GM20000 (cell line): ENCODE measurements around the gene DHX34.

Experiments used
- DNase-seq: peaks from one replicate; pipeline ENCODE4 v3.0.0; 2012; ENCODE audit warnings: low spot score
- TF ChIP-seq, protein P1 (sequence below): IDR thresholded peaks from 2 replicates; pipeline ENCODE4 v1.5.1; 2012; ENCODE audit warnings: mild to moderate bottlenecking, control low read depth; ENCODE audit errors: extremely low read depth, missing control alignments

DHX34 gene

DNA sequence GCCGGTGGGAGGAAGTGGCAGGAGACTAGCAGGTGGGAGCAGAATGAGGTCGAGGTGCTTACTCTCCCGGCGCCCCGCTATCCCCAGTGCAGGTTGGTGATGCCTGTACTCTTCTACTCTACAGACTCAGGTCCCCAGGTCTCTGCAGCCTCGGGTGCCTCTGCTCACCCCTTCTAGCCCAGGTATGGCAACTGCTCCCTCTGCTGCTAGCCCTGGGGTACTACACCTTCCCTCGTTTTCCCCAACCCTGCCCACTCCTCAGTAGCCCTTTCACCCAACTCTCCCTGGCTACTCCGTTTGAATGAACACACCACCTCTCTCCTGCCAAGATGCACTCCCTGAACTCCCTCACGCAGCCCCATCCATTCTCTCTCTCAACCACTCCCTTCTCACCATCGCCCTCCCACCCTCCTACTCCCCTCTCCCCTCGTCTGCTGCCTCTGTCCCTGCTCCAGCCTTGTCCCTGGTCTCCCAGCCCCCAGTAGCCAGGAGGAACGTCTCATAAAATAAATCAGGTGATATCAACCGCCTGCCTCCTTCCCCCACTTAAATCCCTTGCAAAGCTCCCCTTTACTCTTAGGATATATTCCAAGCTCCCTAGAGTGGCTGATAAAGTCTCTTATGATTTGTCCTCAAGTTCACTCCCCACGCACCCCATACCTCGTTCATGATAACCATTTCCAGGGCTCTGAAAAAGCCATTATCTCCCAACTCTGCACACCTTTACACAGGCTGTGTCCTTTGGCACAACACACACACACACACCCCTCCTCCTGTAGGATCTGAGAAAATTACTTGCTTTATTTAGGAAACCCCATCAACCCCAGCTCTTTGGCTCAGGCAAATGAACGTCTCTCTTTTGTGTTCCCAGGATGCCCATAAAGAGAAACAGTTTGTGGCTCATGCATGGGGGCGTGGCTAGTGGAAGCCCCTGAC is 78.4 kb downstream of the DHX34 start:
- TF ChIP-seq, protein P1, sequence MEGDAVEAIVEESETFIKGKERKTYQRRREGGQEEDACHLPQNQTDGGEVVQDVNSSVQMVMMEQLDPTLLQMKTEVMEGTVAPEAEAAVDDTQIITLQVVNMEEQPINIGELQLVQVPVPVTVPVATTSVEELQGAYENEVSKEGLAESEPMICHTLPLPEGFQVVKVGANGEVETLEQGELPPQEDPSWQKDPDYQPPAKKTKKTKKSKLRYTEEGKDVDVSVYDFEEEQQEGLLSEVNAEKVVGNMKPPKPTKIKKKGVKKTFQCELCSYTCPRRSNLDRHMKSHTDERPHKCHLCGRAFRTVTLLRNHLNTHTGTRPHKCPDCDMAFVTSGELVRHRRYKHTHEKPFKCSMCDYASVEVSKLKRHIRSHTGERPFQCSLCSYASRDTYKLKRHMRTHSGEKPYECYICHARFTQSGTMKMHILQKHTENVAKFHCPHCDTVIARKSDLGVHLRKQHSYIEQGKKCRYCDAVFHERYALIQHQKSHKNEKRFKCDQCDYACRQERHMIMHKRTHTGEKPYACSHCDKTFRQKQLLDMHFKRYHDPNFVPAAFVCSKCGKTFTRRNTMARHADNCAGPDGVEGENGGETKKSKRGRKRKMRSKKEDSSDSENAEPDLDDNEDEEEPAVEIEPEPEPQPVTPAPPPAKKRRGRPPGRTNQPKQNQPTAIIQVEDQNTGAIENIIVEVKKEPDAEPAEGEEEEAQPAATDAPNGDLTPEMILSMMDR, result peak; percentile 85
- peak; percentile 88 for DNase-seq

DNA sequence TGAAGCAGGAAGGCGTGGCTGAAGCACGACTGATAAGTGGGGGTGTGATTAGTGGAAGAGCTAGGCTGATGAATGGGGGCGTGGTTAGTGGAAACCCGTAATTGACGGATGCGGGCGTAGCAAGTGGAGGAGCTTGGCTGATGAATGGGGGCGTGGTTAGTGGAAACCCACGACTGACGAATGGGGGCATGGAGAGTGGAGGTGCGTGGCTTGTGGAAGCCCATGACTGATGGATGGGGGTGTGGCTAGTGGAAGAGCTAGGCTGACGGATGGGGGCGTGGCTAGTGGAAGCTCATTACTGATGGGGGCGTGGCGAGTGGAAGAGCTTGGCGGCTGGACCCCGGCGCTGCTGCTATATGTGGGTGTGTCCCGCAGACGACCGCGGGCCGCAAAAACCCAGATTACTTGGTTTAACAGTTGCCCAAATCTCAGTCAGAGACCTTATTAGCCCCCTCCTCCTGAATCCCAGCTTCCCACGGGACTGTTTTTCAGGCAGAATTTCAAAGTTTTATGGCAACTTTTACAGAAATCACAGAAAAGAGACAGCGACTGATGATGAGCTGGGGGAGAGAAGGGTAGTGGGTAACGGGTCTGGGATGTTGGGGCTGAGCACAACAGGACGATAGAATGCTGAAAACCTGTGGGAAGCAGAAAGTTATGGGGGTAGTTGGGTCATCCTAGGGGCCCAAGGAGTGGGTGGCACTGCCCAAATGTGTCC is 79.2 kb downstream of the DHX34 start:
- peak; percentile 93 for DNase-seq
- TF ChIP-seq, protein P1, result no peak

DNA sequence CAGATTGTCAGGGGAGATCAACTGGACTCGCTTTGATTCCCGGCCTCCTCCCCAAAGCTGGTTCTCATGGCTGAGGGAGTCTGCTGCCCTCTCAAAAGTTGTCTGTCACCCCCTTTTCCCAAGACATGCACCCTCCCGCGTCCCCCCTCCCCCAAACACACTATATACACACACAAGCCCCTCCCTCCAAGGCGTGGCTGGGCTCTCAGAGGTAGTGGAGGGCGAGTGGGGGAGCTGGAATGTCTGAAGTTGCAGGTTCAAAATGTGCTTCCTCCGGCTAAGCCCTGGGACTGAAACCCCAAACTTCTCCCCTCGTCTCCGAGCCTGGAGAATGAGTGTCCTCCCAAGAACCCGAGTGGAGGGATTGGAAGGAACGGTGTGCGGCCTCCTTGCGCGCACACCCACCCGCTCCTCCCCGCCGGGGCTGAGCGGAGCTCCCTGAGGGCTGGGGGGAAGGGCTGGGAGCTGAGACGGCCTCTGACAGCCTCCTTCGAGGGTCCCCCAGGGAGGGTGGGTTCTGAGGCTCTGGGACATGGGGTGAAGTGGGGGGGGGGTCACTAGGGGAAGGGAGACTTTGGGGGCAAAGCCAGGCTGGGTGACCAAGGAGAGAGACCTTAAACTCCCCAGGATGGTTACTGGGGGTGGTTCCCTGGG is 80.2 kb downstream of the DHX34 start:
- no peak for DNase-seq
- TF ChIP-seq, protein P1, result no peak

DNA sequence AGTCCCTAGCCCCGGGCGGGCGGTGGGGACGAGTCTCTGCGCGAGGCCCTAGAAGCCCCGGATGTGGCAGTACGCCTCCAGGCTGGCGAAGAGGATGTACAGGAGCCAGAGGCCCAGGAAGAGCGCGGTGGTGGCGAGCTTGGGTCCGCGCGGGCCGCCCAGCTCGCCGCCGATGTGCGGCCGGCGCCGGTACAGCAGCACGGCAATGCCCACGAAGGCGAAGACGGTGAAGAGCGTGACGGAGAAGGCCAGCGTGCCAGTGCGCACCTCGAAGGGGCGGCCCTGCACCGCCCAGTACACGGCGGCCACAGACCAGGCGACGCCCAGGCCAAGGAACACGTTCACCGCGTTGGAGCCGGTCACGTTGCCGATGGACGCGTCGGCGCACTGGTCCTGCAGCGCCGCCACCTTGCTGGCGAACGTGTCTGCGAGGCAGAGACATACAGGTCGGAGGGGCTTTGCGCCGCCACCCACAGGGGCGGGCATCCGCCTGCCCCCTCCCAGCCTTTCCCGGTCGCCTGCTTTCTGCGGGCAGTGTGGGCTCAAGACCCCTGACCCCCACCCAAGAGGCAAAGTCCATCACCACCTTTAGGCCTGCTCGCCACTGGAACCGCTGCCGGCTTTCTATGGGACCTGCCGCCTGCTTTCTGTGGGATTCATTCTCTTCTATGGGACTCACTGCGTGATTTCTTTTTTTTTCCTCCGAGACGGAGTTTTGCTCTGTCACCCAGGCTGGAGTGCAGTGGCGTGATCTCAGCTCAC is 81.1 kb downstream of the DHX34 start:
- no peak for DNase-seq

DNA sequence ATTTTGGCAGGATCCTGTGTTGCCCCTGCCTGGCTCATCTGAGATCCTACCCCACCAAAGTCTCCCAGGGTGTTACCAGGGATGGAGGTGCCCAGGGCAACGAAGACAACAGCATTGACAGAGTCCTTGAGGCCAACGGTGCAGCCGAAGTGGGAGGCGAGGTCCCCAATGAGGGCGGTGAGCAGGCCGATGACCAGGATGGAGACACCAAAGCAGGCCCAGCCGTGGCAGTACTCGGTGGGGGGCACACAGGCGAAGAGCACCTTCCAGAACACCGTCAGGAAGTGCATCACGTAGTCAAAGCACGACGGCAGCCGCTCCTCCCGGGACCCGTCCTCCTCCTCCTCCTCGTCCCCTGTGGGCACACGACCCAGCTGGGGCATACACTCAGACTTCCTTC is 83.0 kb downstream of the DHX34 start:
- no peak for DNase-seq
- TF ChIP-seq, protein P1, result no peak

More for the DNA sequence above, 81.1 kb downstream of the DHX34 start:
- TF ChIP-seq, protein P1, result no peak
